HCT116 (cell line): ENCODE results near the gene TMEM174. TPM values are rescaled to one million over a fixed set of nuclear protein-coding genes. Genes with fewer than 3 reads are reported as not detected.

Source experiments
- ATAC-seq: fragments of 200-7000 bp; cut with Tn5 transposase; 2 replicates; pipeline ENCODE4 v1.9.1; 2020; ENCODE audit warnings: mild to moderate bottlenecking, moderate library complexity
- BruUV-seq: library from RNA; stranded (reverse); fragments of 400-500 nt; replicated peaks from 2 replicates; lab custom pipeline; 2021; lab: Mats Ljungman, UMichigan
- CTCF ChIA-PET: fragments of 300-600 bp; sonication (Branson Sonifier 250); formaldehyde crosslinking; loops from one replicate; lab custom pipeline; 2021; ENCODE audit warnings: antibody characterized with exemption; lab: Charles Lee
- POLR2A ChIA-PET: fragments of 300-600, 350-600 bp; sonication (Branson Sonifier 250); formaldehyde crosslinking; loops from one replicate; lab custom pipeline; 2021; ENCODE audit warnings: antibody characterized with exemption; lab: Charles Lee
- RAD21 ChIA-PET, 2 experiments: fragments of 300-600 bp; sonication (Branson Sonifier 250); formaldehyde crosslinking; loops; one replicate each; lab custom pipeline; 2023; ENCODE audit warnings: low total read pairs in 2 of 2; ENCODE audit not compliant: uncharacterized antibody in 2 of 2, unreplicated experiment in 2 of 2, low non-redundant PET in 1 of 2; lab: Charles Lee
- DNase-seq: peaks from one replicate; pipeline ENCODE4 v3.0.0-alpha.2; 2010; ENCODE audit warnings: low read depth, low spot score
- H2AFZ ChIP-seq: fragments of 200-600 bp; shearing (Covaris generic), sonication (generic); 2 replicates; pipeline ENCODE4 v1.6.1; 2017; ENCODE audit warnings: low read depth, mixed run types, mixed read lengths, antibody characterized with exemption, low read length; ENCODE audit not compliant: poor library complexity, severe bottlenecking
- H3K27ac ChIP-seq: 2 replicates; pipeline ENCODE4 v1.5.1; 2012; ENCODE audit warnings: low read depth, low read length
- H3K27me3 ChIP-seq: fragments of 200-600 bp; sonication (generic); 2 replicates; pipeline ENCODE4 v1.6.1; 2016; ENCODE audit warnings: mixed run types, low read length, mixed read lengths; ENCODE audit not compliant: insufficient read depth
- H3K36me3 ChIP-seq, 2 experiments: fragments of 200-500 bp in 1 of 2; fragments of 200-600 bp in 1 of 2; sonication (Bioruptor generic) in 1 of 2; sonication (generic) in 1 of 2; 2 replicates each; pipeline versions ENCODE4 v1.5.1 to v1.6.1; 2014 to 2016; ENCODE audit warnings: low read length in 2 of 2, inconsistent platforms in 1 of 2, mixed read lengths in 1 of 2, mixed run types in 1 of 2; ENCODE audit not compliant: insufficient read depth in 2 of 2, control insufficient read depth in 1 of 2
- H3K4me1 ChIP-seq, 2 experiments: fragments of 200-600 bp in 1 of 2; sonication (generic) in 1 of 2; 2 replicates each; pipeline versions ENCODE4 v1.5.1 to v1.6.1; 2012 to 2017; ENCODE audit warnings: low read length in 2 of 2, inconsistent platforms in 1 of 2, mild to moderate bottlenecking in 1 of 2, mixed read lengths in 1 of 2, mixed run types in 1 of 2, moderate library complexity in 1 of 2; ENCODE audit not compliant: insufficient read depth in 2 of 2, control insufficient read depth in 1 of 2
- H3K4me2 ChIP-seq: fragments of 200-600 bp; sonication (generic); 2 replicates; pipeline ENCODE4 v1.6.1; 2017; ENCODE audit warnings: mixed run types, low read length, mixed read lengths
- H3K4me3 ChIP-seq, 2 experiments: fragments of 200-600 bp in 1 of 2; sonication (generic) in 1 of 2; replicated peaks in 1 of 2; 2 replicates each; pipeline ENCODE4 v1.5.1; 2011 to 2016; ENCODE audit warnings: low read length in 2 of 2, control low read depth in 1 of 2, low read depth in 1 of 2, mild to moderate bottlenecking in 1 of 2, mixed read lengths in 1 of 2, mixed run types in 1 of 2
- H3K79me2 ChIP-seq: fragments of 200-600 bp; sonication (generic); 2 replicates; pipeline ENCODE4 v1.6.1; 2017; ENCODE audit warnings: mild to moderate bottlenecking, mixed run types, low read length, moderate library complexity, mixed read lengths; ENCODE audit not compliant: insufficient read depth
- H3K9ac ChIP-seq: fragments of 200-600 bp; sonication (generic); 2 replicates; pipeline ENCODE4 v1.6.1; 2016; ENCODE audit warnings: low read length, mixed read lengths
- H3K9me2 ChIP-seq: fragments of 200-600 bp; sonication (generic), shearing (Covaris generic); 2 replicates; pipeline ENCODE4 v1.6.1; 2017; ENCODE audit warnings: mixed run types, mild to moderate bottlenecking, moderate library complexity; ENCODE audit not compliant: insufficient read depth
- H3K9me3 ChIP-seq, 2 experiments: fragments of 200-500 bp in 1 of 2; fragments of 200-600 bp in 1 of 2; sonication (Bioruptor generic) in 1 of 2; sonication (generic) in 1 of 2; 2 replicates each; pipeline ENCODE4 v1.6.1; 2014 to 2017; ENCODE audit warnings: low read length in 2 of 2, mixed read lengths in 2 of 2, inconsistent platforms in 1 of 2, low read depth in 1 of 2, mild to moderate bottlenecking in 1 of 2, mixed run types in 1 of 2, moderate library complexity in 1 of 2; ENCODE audit not compliant: control insufficient read depth in 1 of 2, insufficient read depth in 1 of 2
- H4K20me1 ChIP-seq: fragments of 200-600 bp; sonication (generic), shearing (Covaris generic); 2 replicates; pipeline ENCODE4 v1.6.1; 2017; ENCODE audit warnings: mixed run types, mild to moderate bottlenecking, moderate library complexity; ENCODE audit not compliant: insufficient read depth
- CBX3 ChIP-seq: IDR thresholded peaks from 2 replicates; pipeline ENCODE4 v1.6.1; 2012; ENCODE audit warnings: low read depth
- CEBPB ChIP-seq: IDR thresholded peaks from 2 replicates; pipeline ENCODE4 v1.6.1; 2012; ENCODE audit warnings: low read depth
- CTCF ChIP-seq, 3 experiments: fragments of 200-600 bp in 1 of 3; sonication (generic) in 1 of 3; IDR thresholded peaks in 2 of 3; conservative IDR thresholded peaks in 1 of 3; 2 replicates each; pipeline ENCODE4 v1.5.1; 2012 to 2017; ENCODE audit warnings: low read depth in 2 of 3, low read length in 2 of 3, antibody characterized with exemption in 1 of 3, borderline replicate concordance in 1 of 3, control low read depth in 1 of 3, mild to moderate bottlenecking in 1 of 3, mixed read lengths in 1 of 3, mixed run types in 1 of 3, moderate library complexity in 1 of 3; ENCODE audit not compliant: insufficient read depth in 1 of 3
- EGR1 ChIP-seq: IDR thresholded peaks from 2 replicates; pipeline ENCODE4 v1.6.1; 2012; ENCODE audit warnings: low read depth
- ELF1 ChIP-seq: IDR thresholded peaks from 2 replicates; pipeline ENCODE4 v1.6.1; 2012; ENCODE audit warnings: low read depth, borderline replicate concordance
- EZH2 ChIP-seq: fragments of 200-600 bp; sonication (generic); IDR thresholded peaks from 2 replicates; pipeline ENCODE4 v1.6.1; 2017; ENCODE audit warnings: antibody characterized with exemption, mixed run types
- FOSL1 ChIP-seq: IDR thresholded peaks from 2 replicates; pipeline ENCODE4 v1.6.1; 2012; ENCODE audit warnings: low read depth
- MAX ChIP-seq: IDR thresholded peaks from 2 replicates; pipeline ENCODE4 v1.6.1; 2012
- POLR2A ChIP-seq: IDR thresholded peaks from 2 replicates; pipeline ENCODE4 v1.7.0; 2011; ENCODE audit warnings: borderline replicate concordance; ENCODE audit not compliant: insufficient read depth, insufficient read length; ENCODE audit errors: extremely low read depth
- POLR2AphosphoS5 ChIP-seq: IDR thresholded peaks from 2 replicates; pipeline ENCODE4 v1.6.1; 2011; ENCODE audit warnings: mild to moderate bottlenecking, low read depth, low read length, moderate library complexity
- RAD21 ChIP-seq: IDR thresholded peaks from 2 replicates; pipeline ENCODE4 v1.6.1; 2012; ENCODE audit warnings: low read depth, mild to moderate bottlenecking
- SIN3A ChIP-seq: IDR thresholded peaks from 2 replicates; pipeline ENCODE4 v1.6.1; 2012; ENCODE audit warnings: low read depth
- SP1 ChIP-seq: IDR thresholded peaks from 2 replicates; pipeline ENCODE4 v1.6.1; 2012; ENCODE audit warnings: low read depth
- SRF ChIP-seq: IDR thresholded peaks from 2 replicates; pipeline ENCODE4 v1.6.1; 2012; ENCODE audit warnings: low read depth
- TCF7L2 ChIP-seq: IDR thresholded peaks from 2 replicates; pipeline ENCODE4 v1.7.0; 2011; ENCODE audit warnings: borderline replicate concordance, inconsistent platforms; ENCODE audit not compliant: insufficient read depth, insufficient read length; ENCODE audit errors: extremely low read depth
- YY1 ChIP-seq: IDR thresholded peaks from 2 replicates; pipeline ENCODE4 v1.6.1; 2011; ENCODE audit warnings: low read length, low read depth, moderate library complexity, mild to moderate bottlenecking; ENCODE audit not compliant: insufficient replicate concordance; ENCODE audit errors: extremely low read depth
- ZFX ChIP-seq: fragments of 450-650 bp; IDR thresholded peaks from 2 replicates; pipeline ENCODE4 v1.6.1; 2017
- intact Hi-C: fragments of 100-400 bp; cut with micrococcal nuclease; formaldehyde crosslinking; loops from 2 replicates; pipeline ENCODE4 v1.10.0; 2022
- total RNA-seq: library from RNA; stranded (reverse); gene quantifications from one replicate; pipeline ENCODE4 v1.2.1, GENCODE V29; 2021; ENCODE audit not compliant: unreplicated experiment
- TF ChIP-seq, protein P1 (sequence below): IDR thresholded peaks from 2 replicates; pipeline ENCODE4 v1.6.1; 2011; ENCODE audit warnings: mild to moderate bottlenecking, low read length, moderate library complexity; ENCODE audit not compliant: insufficient replicate concordance; ENCODE audit errors: extremely low read depth
- TF ChIP-seq, protein P2 (sequence below): IDR thresholded peaks from 2 replicates; pipeline ENCODE4 v1.6.1; 2012

TMEM174 gene
- total RNA-seq, 1 experiment from 2014 or later: not detected

DNA sequence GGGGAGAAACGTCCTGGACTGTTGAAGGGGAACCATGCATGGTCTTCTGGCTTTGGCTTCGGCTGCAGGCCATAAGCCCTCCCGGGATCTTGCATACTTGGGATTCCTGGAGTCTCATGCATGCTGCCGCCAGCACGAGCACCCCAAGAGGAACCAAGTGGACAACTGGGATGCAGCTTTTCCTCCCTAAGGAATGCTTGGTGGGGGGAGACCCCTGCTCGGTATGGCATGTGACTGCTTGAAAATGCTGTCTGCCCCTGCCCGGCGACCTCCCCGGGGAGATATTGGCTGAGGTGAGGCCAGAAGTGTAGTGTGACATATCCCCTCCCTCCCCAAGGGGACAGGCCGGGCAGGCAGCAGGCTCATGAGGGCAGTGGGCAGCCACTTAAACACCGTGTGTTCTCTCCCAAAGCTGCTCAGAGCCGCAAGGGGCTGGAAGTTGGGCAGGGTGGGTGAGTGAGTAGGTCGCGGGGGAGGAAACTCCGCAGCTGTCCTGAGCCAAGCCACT is 36.9 kb upstream of the TMEM174 start:
- Histone ChIP-seq H3K4me1 (no peaks in the 10 kb centered on the region), H3K36me3 (no peaks in the 10 kb centered on the region), H3K9ac (no peak overlapping the region), H2AFZ (no peak overlapping the region), H3K4me2 (no peak overlapping the region), H3K4me3 (no peak overlapping the region), H3K9me2 (no peaks in the 10 kb centered on the region), H3K27me3 (no peaks in the 10 kb centered on the region), H3K9me3 (no peaks in the 10 kb centered on the region), H3K79me2 (no peaks in the 10 kb centered on the region), H3K27ac (no peak overlapping the region), H4K20me1 (no peaks in the 10 kb centered on the region)
- RAD21 ChIA-PET: no interaction called here
- no peak for ATAC-seq
- POLR2A ChIA-PET: no interaction called here
- BruUV-seq: no TSS peak
- no peak for DNase-seq
- CTCF ChIA-PET: no interaction called here
- no peak for TF ChIP-seq MAX
- no peak for TF ChIP-seq POLR2AphosphoS5
- no peak for TF ChIP-seq POLR2A
- no peak for TF ChIP-seq SIN3A
- TF ChIP-seq TCF7L2: no peak
- TF ChIP-seq SP1: no peak
- TF ChIP-seq CBX3: no peak
- no peak for TF ChIP-seq ZFX
- TF ChIP-seq ELF1: no peak
- TF ChIP-seq, protein P1, sequence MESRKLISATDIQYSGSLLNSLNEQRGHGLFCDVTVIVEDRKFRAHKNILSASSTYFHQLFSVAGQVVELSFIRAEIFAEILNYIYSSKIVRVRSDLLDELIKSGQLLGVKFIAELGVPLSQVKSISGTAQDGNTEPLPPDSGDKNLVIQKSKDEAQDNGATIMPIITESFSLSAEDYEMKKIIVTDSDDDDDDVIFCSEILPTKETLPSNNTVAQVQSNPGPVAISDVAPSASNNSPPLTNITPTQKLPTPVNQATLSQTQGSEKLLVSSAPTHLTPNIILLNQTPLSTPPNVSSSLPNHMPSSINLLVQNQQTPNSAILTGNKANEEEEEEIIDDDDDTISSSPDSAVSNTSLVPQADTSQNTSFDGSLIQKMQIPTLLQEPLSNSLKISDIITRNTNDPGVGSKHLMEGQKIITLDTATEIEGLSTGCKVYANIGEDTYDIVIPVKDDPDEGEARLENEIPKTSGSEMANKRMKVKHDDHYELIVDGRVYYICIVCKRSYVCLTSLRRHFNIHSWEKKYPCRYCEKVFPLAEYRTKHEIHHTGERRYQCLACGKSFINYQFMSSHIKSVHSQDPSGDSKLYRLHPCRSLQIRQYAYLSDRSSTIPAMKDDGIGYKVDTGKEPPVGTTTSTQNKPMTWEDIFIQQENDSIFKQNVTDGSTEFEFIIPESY: no peak
- TF ChIP-seq SRF: no peak
- no peak for TF ChIP-seq CEBPB
- TF ChIP-seq CTCF (IDR thresholded peaks at IDR 0.05 in 2 of 3, conservative IDR thresholded peaks at IDR 0.05 in 1 of 3; ENCODE audit: borderline replicate concordance in 1 of 3, insufficient read depth in 1 of 3, low read depth in 2 of 3, low read length in 2 of 3): no peak
- no peak for TF ChIP-seq YY1
- TF ChIP-seq, protein P2, sequence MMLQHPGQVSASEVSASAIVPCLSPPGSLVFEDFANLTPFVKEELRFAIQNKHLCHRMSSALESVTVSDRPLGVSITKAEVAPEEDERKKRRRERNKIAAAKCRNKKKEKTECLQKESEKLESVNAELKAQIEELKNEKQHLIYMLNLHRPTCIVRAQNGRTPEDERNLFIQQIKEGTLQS: no peak
- TF ChIP-seq RAD21: no peak
- no peak for TF ChIP-seq FOSL1
- TF ChIP-seq EGR1: no peak
- no peak for TF ChIP-seq EZH2
- intact Hi-C loops: loop anchor here (5.0 kb wide), 1 partner anchor 316 kb away; no protein-coding TSS in a partner anchor
